Breast epithelium (tissue), 4 donors: ENCODE measurements around the gene LIPG. TPM values are rescaled to one million over a fixed set of nuclear protein-coding genes. Genes with fewer than 3 reads are reported as not detected.
"Not testable (repeated sequence)": the region's sequence is repeated elsewhere in the genome, so short reads cannot be mapped to it uniquely, and the experiment has no call there.

Experiments used
- DNase-seq, 2 donors: peaks; one replicate each; pipeline ENCODE4 v3.0.0-alpha.2; 2019; ENCODE audit warnings: low spot score in 2 of 2
- H3K27ac ChIP-seq, 2 donors: fragments of 200-600 bp; sonication (generic) in 1 of 2; one replicate each; pipeline ENCODE4 v1.5.1; 2016 to 2019; ENCODE audit warnings: mild to moderate bottlenecking in 1 of 2
- H3K27me3 ChIP-seq, 2 donors: fragments of 200-600 bp; sonication (generic) in 1 of 2; one replicate each; pipeline versions ENCODE4 v1.5.1 to v1.6.0; 2017 to 2019; ENCODE audit warnings: control low read depth in 1 of 2, mild to moderate bottlenecking in 1 of 2
- H3K36me3 ChIP-seq: fragments of 200-600 bp; one replicate; pipeline ENCODE4 v1.5.1; 2019
- H3K4me1 ChIP-seq, 2 donors: fragments of 200-600 bp; sonication (generic); one replicate each; pipeline ENCODE4 v1.5.1; 2016 to 2019; ENCODE audit warnings: control low read depth in 1 of 2
- H3K4me3 ChIP-seq, 3 donors: fragments of 200-600 bp; sonication (generic); 1 replicate in 2 of 3; 2 replicates in 1 of 3; pipeline ENCODE4 v1.5.1; 2016 to 2019; ENCODE audit warnings: mild to moderate bottlenecking in 3 of 3, moderate library complexity in 2 of 3
- H3K9me3 ChIP-seq, 2 donors: fragments of 200-600 bp; sonication (generic) in 1 of 2; one replicate each; pipeline ENCODE4 v1.5.1; 2016 to 2019; ENCODE audit warnings: control low read depth in 1 of 2
- POLR2A ChIP-seq: fragments of 450-650 bp; IDR thresholded peaks from one replicate; pipeline ENCODE4 v1.6.1; 2016; ENCODE audit warnings: antibody characterized with exemption, mild to moderate bottlenecking, moderate library complexity
- POLR2AphosphoS5 ChIP-seq, 3 donors: sonication (generic); formaldehyde crosslinking; IDR thresholded peaks; one replicate each; pipeline ENCODE4 v1.6.1; 2017; ENCODE audit warnings: antibody characterized with exemption in 3 of 3
- intact Hi-C: fragments of 100-400 bp; cut with DNase I; formaldehyde crosslinking; loops from one replicate; pipeline ENCODE4 v1.15.1; 2023; ENCODE audit warnings: low total_unique reads
- total RNA-seq, 3 donors: library from RNA; depleted of rRNA; stranded (reverse); fragments of >200 nt; gene quantifications; one replicate each; pipeline ENCODE4 v1.1.0, GENCODE V29; 2016
- TF ChIP-seq, protein P1 (sequence below), 3 donors: fragments of 450-650 bp; IDR thresholded peaks; one replicate each; pipeline ENCODE4 v1.5.1; 2016 to 2017; ENCODE audit warnings: antibody characterized with exemption in 3 of 3, mild to moderate bottlenecking in 3 of 3, moderate library complexity in 3 of 3

The LIPG gene
- total RNA-seq, 3 donors from 2014 or later: 0.16 to 1.6 (median 0.44) TPM

DNA sequence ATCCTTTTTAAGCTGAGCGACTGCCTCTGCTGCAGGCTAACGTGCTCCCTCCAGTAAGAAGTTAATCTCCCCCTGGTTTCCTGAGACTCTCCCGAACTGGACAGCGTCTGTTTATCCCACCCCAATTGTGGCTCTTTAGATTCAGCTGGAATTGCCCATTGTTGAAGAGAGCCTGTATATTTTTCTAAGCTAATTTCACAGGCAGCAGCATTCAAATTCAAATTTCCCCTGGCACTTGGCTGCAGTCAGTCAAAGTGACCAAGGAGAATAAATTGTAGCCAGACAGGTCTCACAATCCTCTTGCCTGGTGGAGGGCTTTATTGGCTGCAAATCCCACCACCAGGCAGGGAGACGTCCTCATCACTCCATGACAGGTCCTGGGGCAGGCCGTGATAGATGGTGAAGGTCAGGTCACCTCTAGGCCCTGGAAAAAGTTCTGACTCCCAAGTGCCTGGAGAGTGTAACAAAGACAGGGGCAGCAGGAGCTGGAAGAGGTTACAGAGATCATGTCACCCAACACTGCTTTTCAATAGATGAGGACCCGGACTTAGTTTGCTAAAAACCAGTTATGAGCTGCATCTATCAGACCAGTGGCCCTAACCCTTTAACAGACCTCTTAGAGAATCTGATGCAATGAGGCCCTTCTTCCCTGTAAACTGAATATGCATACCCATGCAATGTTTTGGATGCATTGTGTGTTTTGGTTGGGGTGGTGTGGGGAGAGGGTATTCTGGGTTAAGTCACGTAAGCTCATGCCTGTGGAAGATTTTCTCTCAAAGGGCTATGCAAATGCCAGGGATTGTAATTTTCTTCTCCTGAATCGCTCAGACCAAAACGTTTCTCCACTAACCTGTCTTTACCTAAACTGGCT is 42.5 kb upstream of the LIPG start:
- no peak for DNase-seq
- intact Hi-C loops: no loop called here

DNA sequence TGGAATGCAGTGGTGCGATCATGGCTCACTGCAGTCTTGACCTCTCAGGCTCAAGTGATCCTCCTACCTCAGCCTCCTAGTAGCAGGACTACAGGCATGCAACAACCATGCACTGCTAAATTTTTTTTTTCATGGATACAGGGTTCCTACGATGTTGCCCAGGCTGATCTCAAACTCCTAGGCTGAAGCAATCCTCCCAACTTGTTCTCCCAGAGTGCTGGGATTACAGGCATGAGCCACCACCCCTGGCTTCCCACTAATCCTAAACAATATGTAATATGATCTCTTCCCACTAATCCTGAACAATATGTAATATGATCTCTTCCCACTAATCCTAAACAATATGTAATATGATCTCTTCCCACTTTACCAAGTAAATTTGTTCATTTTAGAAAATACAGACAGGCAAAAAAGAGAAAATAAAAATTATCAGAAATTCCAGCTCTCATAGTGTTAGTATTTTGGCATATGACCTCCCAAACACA is 41.2 kb upstream of the LIPG start:
- intact Hi-C loops: no loop called here
- H3K27ac ChIP-seq: no peak overlapping the region
- H3K9me3 ChIP-seq: no peaks in the 10 kb centered on the region
- DNase-seq: no peak
- H3K4me3 ChIP-seq: no peak overlapping the region
- H3K4me1 ChIP-seq: no peaks in the 10 kb centered on the region
- TF ChIP-seq POLR2A (no peak), POLR2AphosphoS5 (IDR thresholded peaks at IDR 0.05) (no peak)
- TF ChIP-seq, protein P1, sequence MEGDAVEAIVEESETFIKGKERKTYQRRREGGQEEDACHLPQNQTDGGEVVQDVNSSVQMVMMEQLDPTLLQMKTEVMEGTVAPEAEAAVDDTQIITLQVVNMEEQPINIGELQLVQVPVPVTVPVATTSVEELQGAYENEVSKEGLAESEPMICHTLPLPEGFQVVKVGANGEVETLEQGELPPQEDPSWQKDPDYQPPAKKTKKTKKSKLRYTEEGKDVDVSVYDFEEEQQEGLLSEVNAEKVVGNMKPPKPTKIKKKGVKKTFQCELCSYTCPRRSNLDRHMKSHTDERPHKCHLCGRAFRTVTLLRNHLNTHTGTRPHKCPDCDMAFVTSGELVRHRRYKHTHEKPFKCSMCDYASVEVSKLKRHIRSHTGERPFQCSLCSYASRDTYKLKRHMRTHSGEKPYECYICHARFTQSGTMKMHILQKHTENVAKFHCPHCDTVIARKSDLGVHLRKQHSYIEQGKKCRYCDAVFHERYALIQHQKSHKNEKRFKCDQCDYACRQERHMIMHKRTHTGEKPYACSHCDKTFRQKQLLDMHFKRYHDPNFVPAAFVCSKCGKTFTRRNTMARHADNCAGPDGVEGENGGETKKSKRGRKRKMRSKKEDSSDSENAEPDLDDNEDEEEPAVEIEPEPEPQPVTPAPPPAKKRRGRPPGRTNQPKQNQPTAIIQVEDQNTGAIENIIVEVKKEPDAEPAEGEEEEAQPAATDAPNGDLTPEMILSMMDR (IDR thresholded peaks at IDR 0.05): no peak
- H3K27me3 ChIP-seq: no peaks in the 10 kb centered on the region
- no peaks in the 10 kb centered on the region for H3K36me3 ChIP-seq

More for the DNA sequence above, 42.5 kb upstream of the LIPG start:
- no peaks in the 10 kb centered on the region for H3K4me1 ChIP-seq
- no peak overlapping the region for H3K27ac ChIP-seq
- H3K36me3 ChIP-seq: no peaks in the 10 kb centered on the region
- H3K4me3 ChIP-seq: no peak overlapping the region
- H3K27me3 ChIP-seq: no peaks in the 10 kb centered on the region
- H3K9me3 ChIP-seq: no peaks in the 10 kb centered on the region
- TF ChIP-seq POLR2AphosphoS5 (IDR thresholded peaks at IDR 0.05) (no peak), POLR2A (no peak)
- TF ChIP-seq, protein P1 (IDR thresholded peaks at IDR 0.05): no peak

DNA sequence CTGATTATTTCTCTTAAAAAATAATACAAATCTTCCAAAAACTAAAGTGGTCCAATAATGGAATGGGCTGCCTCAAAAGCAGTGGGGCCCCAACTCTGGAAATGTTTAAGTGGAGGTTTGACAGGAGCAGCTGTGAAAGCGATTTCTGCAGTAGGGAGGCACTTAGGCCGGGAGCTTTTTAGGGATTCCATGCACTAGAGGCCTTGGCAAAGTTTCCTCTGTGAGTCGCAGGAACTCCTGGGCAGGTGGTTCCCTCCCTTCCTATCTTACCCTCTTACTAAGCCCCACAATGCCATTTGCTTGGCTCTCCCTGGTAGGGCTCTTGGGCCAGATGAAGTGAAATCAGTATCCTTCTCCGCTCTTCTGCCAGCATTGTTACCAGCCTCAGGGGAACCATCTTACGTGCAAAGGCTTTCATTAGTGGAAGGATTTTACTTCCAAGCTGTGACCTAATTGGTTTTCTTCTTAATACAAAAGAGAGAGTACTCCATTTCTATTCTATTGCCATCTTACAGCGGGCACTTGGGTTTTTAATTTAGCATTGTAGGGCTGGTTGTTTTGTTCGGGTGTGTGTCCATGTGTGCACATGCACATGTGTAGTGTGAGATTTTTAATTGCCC is 40.5 kb upstream of the LIPG start:
- Histone ChIP-seq H3K9me3 (no peaks in the 10 kb centered on the region), H3K36me3 (no peaks in the 10 kb centered on the region), H3K27me3 (no peaks in the 10 kb centered on the region), H3K27ac (no peak overlapping the region), H3K4me1 (no peaks in the 10 kb centered on the region), H3K4me3 (no peak overlapping the region)
- TF ChIP-seq, protein P1 (IDR thresholded peaks at IDR 0.05): no peak
- no peak for TF ChIP-seq POLR2AphosphoS5 (IDR thresholded peaks at IDR 0.05)
- no peak for TF ChIP-seq POLR2A
- intact Hi-C loops: no loop called here
- DNase-seq: no peak

DNA sequence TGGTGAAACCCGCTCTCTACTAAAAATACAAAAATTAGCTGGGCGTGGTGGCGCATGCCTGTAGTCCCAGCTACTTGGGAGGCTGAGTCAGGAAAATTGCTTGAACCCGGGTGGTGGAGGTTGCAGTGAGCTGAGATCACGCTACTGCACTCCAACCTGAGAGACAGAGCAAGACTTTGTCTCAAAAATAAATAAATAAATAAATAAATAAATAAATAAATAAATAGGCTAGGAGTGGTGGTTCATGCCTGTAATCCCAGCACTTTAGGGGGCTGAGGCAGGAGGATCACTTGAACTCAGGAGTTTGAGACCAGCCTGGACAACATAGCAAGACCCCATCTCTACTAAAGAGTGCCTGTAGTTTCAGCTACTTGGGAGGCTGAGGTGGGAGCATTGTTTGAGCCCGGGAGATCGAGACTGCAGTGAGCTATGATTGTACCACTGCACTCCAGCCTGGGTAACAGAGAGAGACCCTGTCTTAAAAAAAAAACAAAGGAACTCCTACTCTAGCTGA is 38.2 kb upstream of the LIPG start:
- intact Hi-C loops, H3K27ac ChIP-seq, H3K27me3 ChIP-seq, DNase-seq, H3K9me3 ChIP-seq, H3K4me3 ChIP-seq, H3K4me1 ChIP-seq, H3K36me3 ChIP-seq: not testable (repeated sequence)

DNA sequence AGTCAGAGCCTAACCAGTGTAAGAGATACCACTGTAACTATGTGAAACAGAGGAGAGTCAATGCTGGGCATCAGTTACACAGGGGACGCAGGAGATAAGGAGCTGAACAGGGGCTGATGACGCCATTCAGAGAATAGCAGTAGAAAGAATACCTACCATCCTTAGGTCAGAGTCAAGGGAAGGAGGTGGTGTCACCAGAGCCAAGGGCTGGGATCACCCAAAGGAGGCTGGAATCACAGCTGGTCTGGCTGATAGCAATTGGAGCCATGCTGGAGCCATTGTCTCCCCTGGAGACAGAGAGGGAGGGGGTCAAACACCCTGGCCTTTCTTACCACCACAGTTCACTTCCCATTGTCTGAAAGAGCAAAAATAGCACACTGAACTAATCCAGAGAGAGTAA is 37.5 kb upstream of the LIPG start:
- no peaks in the 10 kb centered on the region for H3K9me3 ChIP-seq
- intact Hi-C loops: no loop called here
- H3K27ac ChIP-seq: no peak overlapping the region
- no peak overlapping the region for H3K4me3 ChIP-seq
- no peak for TF ChIP-seq POLR2A
- TF ChIP-seq, protein P1 (IDR thresholded peaks at IDR 0.05): no peak
- TF ChIP-seq POLR2AphosphoS5 (IDR thresholded peaks at IDR 0.05): no peak
- no peak for DNase-seq
- no peaks in the 10 kb centered on the region for H3K36me3 ChIP-seq
- no peaks in the 10 kb centered on the region for H3K27me3 ChIP-seq
- no peaks in the 10 kb centered on the region for H3K4me1 ChIP-seq
